SK-N-SH (cell line): ENCODE results near the gene FBXL7.

ENCODE experiments used
- JUND ChIP-seq: IDR thresholded peaks from 2 replicates; pipeline ENCODE4 v1.4.0; 2012
- RAD21 ChIP-seq: IDR thresholded peaks from 2 replicates; pipeline ENCODE4 v1.6.1; 2012; ENCODE audit warnings: mild to moderate bottlenecking, low read length
- SIN3A ChIP-seq: IDR thresholded peaks from 2 replicates; pipeline ENCODE4 v1.6.1; 2012; ENCODE audit warnings: low read depth, mild to moderate bottlenecking, low read length, moderate library complexity, borderline replicate concordance
- TAF1 ChIP-seq: IDR thresholded peaks from 2 replicates; pipeline ENCODE4 v1.6.1; 2012; ENCODE audit warnings: low read depth, mild to moderate bottlenecking, low read length, moderate library complexity, borderline replicate concordance
- TEAD4 ChIP-seq: IDR thresholded peaks from 2 replicates; pipeline ENCODE4 v1.4.0; 2012; ENCODE audit warnings: mild to moderate bottlenecking, borderline replicate concordance; ENCODE audit not compliant: insufficient read depth
- TF ChIP-seq, protein P1 (sequence below): IDR thresholded peaks from 2 replicates; pipeline ENCODE4 v1.4.0; 2012; ENCODE audit warnings: low read depth
- TF ChIP-seq, protein P2 (sequence below): IDR thresholded peaks from 2 replicates; pipeline ENCODE4 v1.6.1; 2012; ENCODE audit warnings: mild to moderate bottlenecking, low read depth, low read length, moderate library complexity
- TF ChIP-seq, protein P3 (sequence below): fragments of 200-600 bp; sonication (generic); IDR thresholded peaks from 2 replicates; pipeline ENCODE4 v1.6.1; 2017; ENCODE audit warnings: antibody characterized with exemption, mild to moderate bottlenecking, moderate library complexity
- TF ChIP-seq, protein P4 (sequence below): IDR thresholded peaks from 2 replicates; pipeline ENCODE4; 2012

DNA sequence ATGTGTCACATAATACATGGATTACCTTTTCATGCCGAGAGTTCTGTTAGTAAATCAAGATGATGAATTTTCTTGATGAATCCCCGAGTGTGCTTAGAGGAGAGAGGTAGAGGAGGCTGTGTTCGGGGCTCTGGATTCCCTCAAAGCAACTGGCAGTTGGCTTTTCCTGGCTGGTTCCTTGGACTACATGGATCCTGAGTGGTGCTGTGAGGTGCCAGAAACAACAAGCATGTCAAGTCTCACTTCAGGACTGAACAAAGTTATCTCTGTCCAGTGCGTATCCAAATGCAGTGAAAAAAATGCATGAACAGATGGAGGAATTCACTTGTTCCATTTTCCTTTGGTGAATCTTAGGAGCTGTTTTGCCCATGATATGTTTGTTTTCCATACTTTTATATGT is 231.7 kb downstream of the FBXL7 start:
- TF ChIP-seq, protein P1, sequence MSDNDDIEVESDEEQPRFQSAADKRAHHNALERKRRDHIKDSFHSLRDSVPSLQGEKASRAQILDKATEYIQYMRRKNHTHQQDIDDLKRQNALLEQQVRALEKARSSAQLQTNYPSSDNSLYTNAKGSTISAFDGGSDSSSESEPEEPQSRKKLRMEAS = no peak
- no peak for TF ChIP-seq SIN3A
- TF ChIP-seq, protein P2, sequence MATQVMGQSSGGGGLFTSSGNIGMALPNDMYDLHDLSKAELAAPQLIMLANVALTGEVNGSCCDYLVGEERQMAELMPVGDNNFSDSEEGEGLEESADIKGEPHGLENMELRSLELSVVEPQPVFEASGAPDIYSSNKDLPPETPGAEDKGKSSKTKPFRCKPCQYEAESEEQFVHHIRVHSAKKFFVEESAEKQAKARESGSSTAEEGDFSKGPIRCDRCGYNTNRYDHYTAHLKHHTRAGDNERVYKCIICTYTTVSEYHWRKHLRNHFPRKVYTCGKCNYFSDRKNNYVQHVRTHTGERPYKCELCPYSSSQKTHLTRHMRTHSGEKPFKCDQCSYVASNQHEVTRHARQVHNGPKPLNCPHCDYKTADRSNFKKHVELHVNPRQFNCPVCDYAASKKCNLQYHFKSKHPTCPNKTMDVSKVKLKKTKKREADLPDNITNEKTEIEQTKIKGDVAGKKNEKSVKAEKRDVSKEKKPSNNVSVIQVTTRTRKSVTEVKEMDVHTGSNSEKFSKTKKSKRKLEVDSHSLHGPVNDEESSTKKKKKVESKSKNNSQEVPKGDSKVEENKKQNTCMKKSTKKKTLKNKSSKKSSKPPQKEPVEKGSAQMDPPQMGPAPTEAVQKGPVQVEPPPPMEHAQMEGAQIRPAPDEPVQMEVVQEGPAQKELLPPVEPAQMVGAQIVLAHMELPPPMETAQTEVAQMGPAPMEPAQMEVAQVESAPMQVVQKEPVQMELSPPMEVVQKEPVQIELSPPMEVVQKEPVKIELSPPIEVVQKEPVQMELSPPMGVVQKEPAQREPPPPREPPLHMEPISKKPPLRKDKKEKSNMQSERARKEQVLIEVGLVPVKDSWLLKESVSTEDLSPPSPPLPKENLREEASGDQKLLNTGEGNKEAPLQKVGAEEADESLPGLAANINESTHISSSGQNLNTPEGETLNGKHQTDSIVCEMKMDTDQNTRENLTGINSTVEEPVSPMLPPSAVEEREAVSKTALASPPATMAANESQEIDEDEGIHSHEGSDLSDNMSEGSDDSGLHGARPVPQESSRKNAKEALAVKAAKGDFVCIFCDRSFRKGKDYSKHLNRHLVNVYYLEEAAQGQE = no peak
- no peak for TF ChIP-seq TAF1
- TF ChIP-seq, protein P3, sequence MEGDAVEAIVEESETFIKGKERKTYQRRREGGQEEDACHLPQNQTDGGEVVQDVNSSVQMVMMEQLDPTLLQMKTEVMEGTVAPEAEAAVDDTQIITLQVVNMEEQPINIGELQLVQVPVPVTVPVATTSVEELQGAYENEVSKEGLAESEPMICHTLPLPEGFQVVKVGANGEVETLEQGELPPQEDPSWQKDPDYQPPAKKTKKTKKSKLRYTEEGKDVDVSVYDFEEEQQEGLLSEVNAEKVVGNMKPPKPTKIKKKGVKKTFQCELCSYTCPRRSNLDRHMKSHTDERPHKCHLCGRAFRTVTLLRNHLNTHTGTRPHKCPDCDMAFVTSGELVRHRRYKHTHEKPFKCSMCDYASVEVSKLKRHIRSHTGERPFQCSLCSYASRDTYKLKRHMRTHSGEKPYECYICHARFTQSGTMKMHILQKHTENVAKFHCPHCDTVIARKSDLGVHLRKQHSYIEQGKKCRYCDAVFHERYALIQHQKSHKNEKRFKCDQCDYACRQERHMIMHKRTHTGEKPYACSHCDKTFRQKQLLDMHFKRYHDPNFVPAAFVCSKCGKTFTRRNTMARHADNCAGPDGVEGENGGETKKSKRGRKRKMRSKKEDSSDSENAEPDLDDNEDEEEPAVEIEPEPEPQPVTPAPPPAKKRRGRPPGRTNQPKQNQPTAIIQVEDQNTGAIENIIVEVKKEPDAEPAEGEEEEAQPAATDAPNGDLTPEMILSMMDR = no peak
- no peak for TF ChIP-seq JUND
- TF ChIP-seq TEAD4 = no peak
- no peak for TF ChIP-seq RAD21
- TF ChIP-seq, protein P4, sequence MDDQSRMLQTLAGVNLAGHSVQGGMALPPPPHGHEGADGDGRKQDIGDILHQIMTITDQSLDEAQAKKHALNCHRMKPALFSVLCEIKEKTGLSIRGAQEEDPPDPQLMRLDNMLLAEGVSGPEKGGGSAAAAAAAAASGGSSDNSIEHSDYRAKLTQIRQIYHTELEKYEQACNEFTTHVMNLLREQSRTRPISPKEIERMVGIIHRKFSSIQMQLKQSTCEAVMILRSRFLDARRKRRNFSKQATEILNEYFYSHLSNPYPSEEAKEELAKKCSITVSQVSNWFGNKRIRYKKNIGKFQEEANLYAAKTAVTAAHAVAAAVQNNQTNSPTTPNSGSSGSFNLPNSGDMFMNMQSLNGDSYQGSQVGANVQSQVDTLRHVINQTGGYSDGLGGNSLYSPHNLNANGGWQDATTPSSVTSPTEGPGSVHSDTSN = no peak
